Germinal center (tissue), 1 donor: Measurements from ENCODE around the gene MEGF6.
A peak's percentile ranks its signal among the peaks of the same experiment; 100 is the strongest.

Source experiments
- DNase-seq: peaks from one replicate; pipeline ENCODE4 v3.0.0; 2012; ENCODE audit warnings: mixed read lengths, low spot score

Gene MEGF6

DNA sequence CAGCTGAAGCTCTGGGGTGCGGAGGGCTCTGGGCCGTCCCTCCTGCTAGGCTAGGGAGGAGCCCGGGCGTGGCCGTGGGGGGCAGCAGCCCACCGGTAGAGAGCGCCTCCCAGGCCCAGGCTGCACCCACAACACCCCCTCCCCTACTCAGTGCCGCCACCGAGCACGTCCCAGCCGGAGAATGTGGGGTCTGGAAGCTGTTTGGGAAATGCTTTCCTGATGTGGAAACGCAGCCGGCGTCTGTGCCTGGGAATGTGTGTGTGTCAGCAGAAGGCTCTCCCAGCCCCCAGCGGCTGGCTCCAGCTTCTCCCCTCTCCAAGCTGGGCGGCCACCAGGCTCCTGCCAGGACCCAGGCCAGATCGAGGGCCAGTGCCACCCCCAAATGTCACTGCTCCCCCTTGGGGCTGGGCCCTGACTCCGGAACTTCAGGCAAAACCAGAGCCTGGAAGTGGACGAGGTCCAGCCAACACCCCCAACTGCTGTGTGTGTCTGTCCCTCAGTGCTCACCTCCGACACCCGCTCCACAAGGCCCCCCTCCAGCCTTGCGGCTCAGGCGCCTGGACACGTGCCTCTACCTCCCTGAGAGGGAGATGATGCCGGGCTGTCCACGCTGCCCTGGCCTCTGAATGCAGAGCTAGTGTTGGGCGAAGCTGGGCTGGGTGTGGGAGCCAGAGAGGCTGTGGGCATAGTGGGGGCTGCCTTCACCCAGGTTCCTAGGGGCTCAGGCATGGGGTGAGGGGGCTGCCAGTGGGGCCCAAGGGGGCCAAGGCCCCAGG lies 74.7 kb downstream of the MEGF6 start:
- no peak for DNase-seq

DNA sequence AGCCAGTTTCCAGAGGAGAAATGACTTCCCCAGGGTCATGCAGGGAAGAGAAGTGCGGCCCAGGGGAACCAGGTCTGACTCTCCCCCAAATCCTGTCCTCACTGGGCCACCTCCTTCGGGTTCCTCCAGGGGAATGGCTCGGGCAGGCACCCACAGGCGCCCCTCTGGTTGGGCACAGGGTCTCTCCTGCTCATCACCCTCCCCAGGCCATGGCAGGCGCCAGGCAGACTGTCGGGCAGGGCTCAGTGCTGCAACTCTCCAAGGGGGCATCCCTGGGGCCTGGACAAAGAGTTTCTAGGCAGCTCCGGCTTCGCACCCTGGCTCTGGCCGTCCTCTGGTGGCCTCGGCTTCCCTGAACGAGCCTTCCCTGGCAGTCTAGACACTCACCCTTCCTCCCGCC lies 75.6 kb downstream of the MEGF6 start:
- no peak for DNase-seq

DNA sequence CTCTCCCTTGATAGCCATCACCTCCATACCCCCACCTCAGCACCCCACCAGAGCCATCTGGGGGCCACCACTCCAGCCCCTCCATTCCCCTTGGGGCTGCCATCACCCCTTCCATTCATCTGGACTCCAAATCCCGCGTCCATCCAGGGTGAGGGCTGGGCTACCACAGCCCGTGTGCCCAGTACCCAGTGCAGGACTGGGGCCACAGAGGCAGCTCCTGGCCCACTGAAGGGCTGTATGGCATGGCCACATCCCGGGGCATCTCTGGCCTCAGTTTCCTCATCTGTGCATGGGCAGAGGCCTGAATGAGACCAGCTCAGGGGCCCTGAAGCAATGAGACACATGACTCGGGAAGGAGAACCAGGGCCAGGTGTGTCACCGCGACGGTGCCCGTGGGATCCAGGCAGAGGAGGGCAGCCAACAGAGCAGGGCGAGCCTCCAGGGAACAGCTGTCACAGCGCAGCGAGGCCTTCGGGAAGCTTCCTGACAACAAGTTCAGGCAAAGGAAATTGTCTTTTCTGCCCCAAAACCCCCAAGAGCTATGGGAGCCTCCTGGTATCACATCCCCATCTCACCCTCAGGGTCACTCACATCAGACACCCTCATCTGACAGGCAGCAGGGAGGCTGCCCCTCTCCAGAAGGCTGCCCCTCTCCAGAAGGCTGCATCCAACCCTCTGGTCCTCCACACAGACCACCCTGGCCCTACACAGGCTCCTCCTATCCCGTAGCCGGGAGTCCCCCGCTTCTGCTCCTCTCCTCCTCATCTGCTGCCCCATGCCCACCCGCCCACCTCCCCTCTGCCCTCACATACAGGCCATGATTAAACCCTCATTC lies 76.3 kb downstream of the MEGF6 start:
- no peak for DNase-seq

DNA sequence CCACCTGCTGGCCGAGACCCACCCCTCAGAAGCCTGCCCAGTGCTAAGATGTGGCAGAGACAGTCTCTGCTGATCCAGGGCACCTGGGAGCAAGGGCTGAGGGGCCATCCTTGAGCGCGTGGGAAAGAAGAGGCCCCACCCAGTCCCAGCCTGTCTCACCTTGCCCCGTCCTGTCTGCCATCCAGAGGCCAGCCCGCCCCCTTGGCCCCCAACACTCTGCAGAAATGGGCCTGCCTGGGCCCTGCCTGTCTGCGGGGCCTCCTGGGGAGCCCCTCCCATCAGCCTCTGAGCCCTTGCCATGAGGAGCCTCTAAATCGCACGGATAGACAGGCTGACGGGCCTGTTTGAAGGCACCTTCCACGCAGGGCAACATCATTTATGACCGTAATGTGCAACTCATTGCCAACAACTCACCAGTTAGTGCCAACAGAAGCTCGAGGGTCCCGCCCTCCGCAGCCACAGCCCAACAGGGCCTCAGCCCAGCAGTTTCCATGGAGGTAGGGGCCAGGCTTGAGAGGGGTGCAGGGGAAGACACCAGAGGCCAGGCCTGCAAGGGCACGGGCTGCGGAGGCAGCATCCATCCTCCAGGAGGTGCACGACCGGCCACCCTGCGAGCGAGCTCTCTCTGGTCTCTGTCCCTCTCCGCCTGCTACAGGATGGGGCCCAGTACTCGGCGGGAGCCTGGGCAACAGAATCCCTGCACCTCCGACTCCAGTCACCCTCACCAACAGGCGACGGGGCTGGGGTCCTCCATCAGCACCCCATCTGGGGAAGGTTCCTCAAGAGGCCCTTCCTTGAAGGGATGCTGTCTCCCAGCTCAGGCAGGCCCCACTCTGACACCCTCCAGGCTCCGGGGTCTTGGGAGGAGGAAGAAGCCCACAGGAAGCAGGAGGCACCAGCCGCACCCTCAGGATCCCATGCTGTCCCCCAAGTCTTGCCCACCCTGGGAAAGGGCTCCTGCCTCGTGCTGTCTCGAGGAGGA lies 78.0 kb downstream of the MEGF6 start:
- no peak for DNase-seq

DNA sequence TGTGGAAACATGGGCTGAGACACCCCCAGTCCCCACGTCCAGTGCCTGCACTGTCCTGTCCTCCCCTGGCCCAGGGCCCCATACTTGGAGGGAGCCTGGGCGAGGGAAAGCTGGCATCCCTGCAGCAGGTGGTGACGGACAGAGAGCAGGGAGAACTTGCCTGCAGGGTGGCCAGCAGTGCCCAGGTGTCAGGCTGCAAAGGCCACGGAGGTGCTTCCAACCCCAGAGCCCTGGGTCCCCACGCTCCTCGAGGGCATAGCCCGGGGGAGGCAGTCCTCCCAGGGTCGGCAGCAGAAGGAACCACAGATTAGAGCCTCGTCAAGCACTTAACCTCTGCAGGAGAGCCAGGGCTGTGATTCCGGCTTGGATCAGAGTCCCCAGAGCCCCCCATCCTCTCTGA lies 79.4 kb downstream of the MEGF6 start:
- no peak for DNase-seq

DNA sequence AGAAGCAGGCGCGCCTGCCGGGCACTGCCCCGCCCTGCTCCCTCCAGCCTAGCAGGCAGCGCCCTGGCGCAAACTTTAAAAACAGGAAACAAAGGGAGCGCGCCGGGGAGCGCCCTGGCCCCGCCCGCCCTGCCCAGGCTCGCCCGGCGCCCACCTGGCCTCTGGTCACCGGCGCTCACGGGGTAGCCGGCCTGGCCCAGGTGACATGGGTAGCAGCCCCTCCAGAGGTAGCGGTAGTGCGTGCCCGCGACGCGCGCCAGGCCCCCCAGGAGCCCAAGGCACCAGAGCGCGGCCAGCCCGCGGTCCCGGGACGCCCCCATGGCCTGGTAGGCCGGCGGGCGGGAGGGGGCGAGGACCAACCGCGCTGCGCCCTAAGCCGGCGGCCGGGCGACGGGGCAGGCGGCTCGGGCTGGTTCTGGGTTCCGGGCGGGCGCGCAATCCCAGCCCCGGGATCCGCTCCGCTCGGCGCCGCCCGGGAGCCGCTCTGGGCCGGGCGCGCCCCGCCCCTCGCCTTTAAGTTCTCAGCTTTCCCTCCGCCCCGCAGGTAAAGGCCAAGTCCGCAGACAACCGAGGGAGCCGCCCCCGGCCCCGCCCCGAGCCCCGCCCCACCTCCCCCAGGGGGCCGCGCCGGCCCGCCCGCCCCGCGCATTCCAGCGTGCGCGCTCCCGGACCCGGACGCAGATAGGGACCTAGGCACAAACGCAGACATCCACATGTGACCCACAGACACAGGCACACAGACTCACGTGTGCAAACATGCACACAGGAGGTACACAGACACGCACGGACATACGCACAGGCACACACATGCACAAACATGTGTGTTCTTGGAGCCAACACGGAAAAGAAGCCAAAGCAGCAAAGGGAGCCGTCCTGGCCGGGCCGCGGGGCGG lies 80.1 kb downstream of the MEGF6 start:
- DNase-seq, result peak; percentile 88

DNA sequence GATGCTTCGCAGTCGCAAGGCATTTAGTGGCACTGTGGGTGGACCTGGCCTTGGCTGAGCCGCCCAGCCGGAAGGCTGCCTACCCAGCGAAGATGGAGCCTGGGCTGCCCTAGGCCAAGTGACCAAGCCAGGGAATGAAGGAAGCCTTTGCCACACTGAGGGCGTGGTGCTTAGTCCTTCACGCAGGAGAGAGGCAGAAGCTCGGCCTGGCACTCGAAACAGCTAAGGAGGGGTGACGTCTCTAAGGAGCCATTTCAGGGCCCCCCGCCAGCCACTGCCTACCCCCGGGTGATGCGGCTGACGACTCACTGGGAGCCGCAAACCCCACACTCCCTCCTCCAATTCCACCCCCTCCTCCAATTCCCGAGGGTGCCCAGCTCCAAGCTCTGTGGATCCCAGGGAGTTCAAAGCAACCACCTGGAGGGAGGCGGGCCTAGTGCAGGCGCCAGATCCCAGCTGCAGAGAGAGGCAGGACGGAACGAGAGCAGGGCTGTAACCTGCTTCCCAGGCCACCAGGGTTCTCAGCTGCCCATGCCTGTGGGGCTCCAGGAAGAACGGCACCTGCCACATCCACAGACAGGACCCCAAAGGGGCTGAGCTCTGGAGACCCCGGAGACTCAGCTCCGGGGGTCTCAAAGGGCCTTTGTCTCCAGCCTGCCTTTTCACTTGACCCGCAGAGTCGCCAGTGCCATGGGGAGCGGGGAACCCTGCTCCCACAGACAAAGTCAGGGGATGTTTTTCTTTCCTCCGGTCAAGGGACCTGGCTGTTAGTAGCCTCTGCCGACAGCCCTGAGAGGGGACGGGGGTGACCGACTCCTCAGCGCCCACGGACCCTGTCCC lies 81.0 kb downstream of the MEGF6 start:
- DNase-seq, result no peak

DNA sequence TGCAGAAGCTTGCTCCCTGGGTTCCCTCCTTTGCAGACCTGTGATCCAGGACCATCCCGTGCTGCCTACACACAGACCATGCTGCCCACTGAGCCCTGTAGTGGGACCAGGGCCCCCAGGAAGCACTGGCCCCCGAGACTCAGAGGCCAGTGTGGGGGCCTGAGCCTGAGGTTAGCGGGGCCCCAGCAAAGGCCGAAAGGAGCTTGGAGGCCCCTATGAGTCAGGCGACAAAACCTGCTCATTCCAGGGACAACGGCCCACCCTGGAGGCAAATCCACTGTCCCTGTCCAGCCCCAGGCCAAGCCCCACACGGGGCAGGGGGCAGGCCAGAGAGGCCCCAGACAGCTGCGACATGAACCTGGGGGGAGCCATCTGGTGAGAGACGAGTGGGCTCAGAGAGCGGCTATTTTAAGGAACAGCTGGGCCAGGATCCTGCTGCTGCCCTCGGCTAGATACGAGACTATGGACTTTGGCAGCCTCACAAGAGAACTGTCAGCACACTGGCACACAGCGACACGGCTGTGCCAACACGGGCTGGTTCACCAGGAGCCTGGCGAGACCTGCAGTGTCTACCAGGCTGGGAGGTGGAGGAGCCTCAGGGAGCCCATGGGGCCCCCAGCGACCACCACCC lies 82.1 kb downstream of the MEGF6 start:
- DNase-seq, result no peak

DNA sequence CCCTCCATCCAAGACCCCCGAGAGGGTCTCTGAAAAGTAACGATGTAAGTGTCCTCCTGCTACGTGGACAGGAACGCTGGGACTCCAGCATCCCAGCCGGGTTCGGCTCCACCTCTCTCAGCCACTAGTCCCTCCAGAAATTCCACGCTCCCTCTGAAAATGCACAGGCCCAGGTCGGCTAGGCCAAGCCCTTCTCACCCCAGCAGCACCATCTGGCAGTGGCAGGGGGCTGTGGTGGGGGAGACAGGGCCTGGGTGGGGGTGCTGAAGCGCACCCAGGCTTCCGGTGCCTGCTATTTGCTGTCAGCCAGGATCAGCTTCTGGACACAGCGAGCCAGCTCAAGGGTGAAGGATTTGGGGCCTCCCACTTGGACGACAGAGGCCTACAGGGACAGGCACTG lies 83.5 kb downstream of the MEGF6 start:
- no peak for DNase-seq

DNA sequence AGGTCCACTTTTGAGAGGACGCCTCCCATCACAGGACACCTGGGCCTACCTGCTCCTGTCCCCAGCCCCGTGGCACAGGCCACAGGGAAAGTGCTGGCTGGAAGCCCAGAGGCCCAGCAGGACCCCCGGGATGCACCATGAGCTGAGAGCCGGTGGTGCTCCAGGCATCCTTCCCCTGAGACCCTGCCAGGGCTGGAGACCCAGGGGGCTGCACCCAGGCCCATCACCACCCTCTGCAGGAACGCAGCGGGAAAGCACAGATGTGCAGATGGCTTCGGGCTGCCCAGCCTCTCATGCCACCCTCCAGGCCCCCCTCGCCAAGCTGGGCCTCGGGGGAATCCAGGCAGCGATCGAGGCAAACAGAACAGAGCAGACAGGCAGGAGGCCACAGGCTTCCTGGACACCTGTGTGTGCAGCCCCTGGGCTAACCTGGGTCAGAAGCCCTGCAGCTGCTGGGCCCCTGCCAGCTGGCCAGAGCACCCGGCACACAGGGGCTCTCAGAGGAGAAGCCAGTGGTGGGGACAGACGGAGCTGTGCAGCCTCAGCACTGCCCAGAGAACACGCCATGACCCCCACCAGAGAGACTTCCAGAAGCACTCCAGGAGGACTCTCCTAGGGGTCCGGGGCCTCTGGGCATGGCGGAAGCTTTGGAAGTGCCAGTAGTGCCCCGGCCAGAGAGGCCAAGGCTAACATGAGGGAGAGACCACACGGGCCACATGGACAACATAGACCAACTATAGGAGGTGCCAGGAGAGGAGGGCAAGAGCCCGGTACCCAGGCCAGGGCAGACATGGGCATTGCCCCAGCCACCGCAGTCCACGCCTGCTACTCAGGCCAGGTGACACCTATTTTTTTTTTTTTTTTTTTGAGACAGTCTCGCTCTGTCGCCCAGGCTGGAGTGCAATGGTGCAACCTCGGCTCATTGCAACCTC lies 85.5 kb downstream of the MEGF6 start:
- DNase-seq, result no peak

DNA sequence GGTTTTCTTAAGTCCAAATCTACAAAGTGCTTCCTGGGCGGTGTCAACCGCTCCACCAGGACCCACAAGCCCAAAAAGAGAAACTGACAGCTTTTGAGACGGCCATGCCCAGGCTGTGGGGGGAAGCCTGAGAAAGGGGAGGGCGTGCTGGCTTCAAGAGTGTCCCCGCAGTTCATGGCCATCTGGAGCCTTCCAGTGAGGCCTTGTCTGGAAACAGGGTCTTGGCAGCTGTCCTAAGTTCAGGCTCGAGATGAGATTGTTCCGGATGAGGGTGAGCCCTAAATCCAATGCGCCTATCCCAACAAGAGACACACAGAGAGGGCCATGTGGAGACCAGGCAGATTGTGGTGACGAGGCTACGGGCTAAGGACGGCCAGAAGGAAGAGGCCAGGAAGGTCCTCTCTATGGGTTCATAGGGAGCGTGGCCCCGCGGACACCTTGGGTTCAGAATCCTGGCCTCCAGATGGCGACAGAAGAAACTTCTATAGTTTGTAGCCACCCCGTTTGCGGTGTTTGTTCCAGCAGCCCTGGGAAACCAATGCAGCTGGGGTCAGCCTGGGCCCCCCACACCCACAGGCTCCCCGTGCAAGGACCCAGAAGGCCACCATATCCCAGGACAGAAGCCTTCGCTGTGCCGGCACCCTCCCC lies 86.6 kb downstream of the MEGF6 start:
- no peak for DNase-seq

DNA sequence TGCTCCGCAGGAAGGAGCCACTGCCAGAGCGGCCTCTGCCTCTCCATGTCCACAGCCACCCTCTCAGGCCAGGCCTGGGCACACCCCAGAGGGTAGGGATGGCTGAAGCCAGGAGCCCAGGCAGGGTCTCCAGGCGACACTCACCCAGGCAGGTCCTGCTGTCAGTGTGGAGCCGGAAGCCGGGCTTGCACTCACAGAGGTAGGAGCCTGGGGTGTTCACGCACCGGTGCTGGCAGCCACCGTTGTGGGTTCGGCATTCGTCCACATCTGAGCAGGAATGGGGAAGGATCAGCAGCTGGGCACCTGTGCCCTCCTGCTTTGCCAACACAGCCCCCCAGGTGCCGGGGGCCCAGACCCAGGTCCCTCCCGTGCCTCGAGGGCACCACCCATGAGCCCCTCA lies 87.3 kb downstream of the MEGF6 start:
- no peak for DNase-seq

DNA sequence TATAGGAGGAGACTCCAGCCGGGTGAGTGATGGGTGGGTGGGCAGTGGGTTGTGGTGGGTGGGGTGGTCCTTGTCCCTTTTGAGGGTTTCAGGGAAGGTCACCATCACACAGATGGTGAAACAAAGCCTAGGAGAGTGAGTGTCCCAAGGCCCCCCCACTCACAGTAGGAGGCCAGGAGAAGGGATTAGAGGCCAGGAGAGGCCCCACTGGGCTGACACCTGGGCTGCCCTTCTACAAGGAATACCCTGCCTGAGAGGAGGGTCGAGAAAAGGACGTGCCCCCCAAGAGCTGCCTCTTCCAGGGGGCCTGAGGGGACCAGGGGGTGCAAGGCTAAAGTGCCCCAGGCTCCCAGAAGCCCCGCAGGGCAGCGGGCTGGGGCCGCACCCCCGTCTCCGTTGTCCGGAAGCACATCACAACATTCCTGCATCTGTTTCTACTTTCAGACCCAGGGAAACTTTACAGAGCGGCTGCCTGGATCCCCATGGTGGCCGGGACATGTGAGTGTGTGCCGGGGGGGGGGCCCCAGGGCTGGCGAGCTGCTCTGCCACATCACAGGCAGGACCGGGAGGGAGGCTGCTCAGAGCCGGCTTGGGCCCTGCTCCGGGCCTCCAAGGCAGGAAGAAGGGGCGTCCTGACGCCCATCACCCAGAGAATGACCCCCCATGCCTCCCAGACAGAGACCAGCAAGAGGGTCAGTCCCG lies 88.6 kb downstream of the MEGF6 start:
- no peak for DNase-seq

DNA sequence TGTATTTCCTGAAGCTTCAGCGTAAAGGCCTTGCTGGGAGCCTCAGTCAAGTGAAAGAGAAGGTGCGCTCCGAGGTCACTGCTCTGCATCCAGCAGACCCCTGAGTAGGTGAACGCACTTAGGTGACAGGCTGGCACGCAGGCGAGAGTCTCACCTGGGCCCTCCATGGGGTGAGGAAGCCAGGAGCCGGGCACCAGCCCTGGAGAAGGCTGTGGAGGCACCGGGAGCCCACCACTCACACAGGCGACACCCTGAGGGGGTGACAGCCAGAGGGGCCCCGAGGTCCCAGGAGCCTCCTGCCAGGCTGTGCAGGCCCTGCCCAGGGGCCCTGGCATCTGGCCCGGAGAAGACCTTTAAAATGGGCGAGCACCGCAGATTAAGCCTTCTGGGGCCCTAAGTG lies 89.2 kb downstream of the MEGF6 start:
- DNase-seq, result no peak

DNA sequence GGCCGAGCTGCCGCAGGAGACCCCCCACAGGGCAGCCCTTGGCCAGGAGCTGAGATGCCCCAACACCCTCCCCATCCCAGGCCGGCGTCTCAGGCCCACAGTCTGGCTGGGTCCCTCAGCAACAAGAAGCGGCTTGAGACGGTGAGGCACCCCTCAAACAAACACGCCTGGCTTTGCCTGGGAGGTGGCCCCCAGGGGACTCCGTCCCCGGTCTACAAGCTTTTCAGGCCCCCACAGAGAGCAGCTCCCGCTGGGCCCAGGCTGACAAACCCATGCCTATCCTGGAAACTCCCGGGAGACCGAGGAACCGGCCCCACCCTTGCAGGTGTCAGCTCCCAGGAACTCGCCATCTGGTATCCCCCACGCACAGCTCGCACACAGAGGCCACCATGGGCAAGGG lies 89.9 kb downstream of the MEGF6 start:
- DNase-seq, result no peak

DNA sequence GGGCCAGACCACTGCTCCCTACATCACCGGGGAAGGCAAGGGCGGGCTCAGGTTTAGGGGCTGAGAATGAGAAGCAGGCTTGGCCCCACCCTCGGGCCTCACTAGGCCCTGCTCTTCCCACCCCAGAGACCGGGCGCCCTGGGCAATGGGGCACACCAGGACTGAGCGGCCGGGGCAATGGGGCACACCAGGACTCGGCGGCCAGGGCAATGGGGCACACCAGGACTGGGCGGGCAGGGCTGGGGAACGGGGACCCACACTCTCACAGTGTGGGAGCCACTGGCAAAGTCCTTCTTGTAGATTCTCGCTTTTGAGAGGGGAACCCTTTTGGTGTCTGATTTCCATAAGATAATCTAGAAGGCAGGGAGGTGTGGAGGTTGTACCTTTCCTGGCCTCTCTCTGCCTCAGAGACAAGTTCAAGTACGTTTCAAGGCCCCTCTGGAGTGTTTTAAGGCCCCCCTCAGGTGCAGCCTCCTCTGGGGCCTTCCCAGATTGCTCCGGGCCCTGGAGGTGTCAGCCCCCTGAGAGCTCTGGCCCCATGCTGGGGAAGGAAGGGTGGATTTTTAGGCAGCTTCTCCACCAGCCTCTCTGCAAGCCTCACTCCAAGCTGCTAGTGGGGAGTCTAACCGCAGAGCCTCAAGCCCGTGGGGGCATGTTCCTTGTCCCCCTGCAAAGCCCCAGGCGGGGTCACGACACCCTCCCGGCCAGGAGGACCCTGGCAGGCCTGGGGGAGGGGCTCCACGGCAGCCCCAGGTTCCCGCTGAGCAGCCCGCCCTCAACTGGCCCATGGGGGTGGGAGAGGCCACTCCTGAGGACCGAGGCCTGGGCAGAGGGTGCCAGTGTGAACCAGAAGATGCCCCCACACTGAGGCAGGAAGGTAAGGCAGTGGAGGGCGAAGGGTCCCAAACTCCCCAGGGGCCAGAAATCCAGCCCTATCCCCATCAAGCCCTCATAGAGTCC lies 90.6 kb downstream of the MEGF6 start:
- DNase-seq, result no peak
